Transverse colon (tissue), 4 donors: ENCODE results near the gene NECTIN1.

Source experiments
- CTCF ChIP-seq, 5 experiments: fragments of 200-600 bp in 3 of 5; fragments of 450-650 bp in 2 of 5; sonication (generic) in 3 of 5; IDR thresholded peaks; 1 replicate in 2 of 5; 2 replicates in 3 of 5; pipeline ENCODE4 v1.5.1; 2016 to 2017; ENCODE audit warnings: antibody characterized with exemption in 5 of 5, inconsistent platforms in 3 of 5, mild to moderate bottlenecking in 2 of 5, moderate library complexity in 1 of 5
- POLR2A ChIP-seq: fragments of 450-650 bp; IDR thresholded peaks from one replicate; pipeline ENCODE4 v1.6.1; 2016; ENCODE audit warnings: antibody characterized with exemption, mild to moderate bottlenecking, moderate library complexity
- POLR2AphosphoS5 ChIP-seq, 3 donors: sonication (generic); formaldehyde crosslinking; IDR thresholded peaks; one replicate each; pipeline ENCODE4 v1.6.1; 2016; ENCODE audit warnings: antibody characterized with exemption in 3 of 3

GRCh38 chr11:119716582-119717498, 12.2 kb downstream of the NECTIN1 start:
- no peak for TF ChIP-seq CTCF (IDR thresholded peaks at IDR 0.05)
- TF ChIP-seq POLR2AphosphoS5 (IDR thresholded peaks at IDR 0.05): no peak
- TF ChIP-seq POLR2A: no peak
